ENCODE data around the gene RALGPS2.

RALGPS2 gene

GRCh38 chr1:178933709-178934490 is 208.9 kb downstream of the RALGPS2 start:
- no peak overlapping the region for H3K9ac ChIP-seq (ENCODE audit: low read length)
- H3K4me1 ChIP-seq (ENCODE audit: low read length): peaks cover 15% of the 10 kb centered on the region
- no peaks in the 10 kb centered on the region for H3K79me2 ChIP-seq (ENCODE audit: low read length)
- no peak for TF ChIP-seq CTCF (IDR thresholded peaks at IDR 0.05; ENCODE audit: low read depth, low read length)
- TF ChIP-seq EZH2phosphoT487 (IDR thresholded peaks at IDR 0.05; ENCODE audit: low read depth): no peak
- no peaks in the 10 kb centered on the region for H3K9me3 ChIP-seq (ENCODE audit: insufficient read depth, low read length)
- no peak overlapping the region for H3K4me3 ChIP-seq (ENCODE audit: low read length)
- no peak overlapping the region for H2AFZ ChIP-seq (ENCODE audit: low read depth, low read length)
- H3K36me3 ChIP-seq (replicated peaks; ENCODE audit: low read depth, low read length): no peaks in the 10 kb centered on the region
- H3K4me2 ChIP-seq (ENCODE audit: low read length): no peak overlapping the region
- no peaks in the 10 kb centered on the region for H3K27me3 ChIP-seq (ENCODE audit: low read depth, low read length)
- no peak overlapping the region for H3K27ac ChIP-seq (ENCODE audit: low read length)
- no peaks in the 10 kb centered on the region for H4K20me1 ChIP-seq (ENCODE audit: insufficient read depth, low read length)

GRCh38 chr1:178934546-178934945 is 209.5 kb downstream of the RALGPS2 start:
- Histone ChIP-seq H3K4me2 (ENCODE audit: low read length) (no peak overlapping the region), H3K36me3 (replicated peaks; ENCODE audit: low read depth, low read length) (no peaks in the 10 kb centered on the region), H4K20me1 (ENCODE audit: insufficient read depth, low read length) (no peaks in the 10 kb centered on the region), H2AFZ (ENCODE audit: low read depth, low read length) (no peak overlapping the region), H3K79me2 (ENCODE audit: low read length) (no peaks in the 10 kb centered on the region), H3K27ac (ENCODE audit: low read length) (no peak overlapping the region), H3K4me1 (ENCODE audit: low read length) (peaks cover 10% of the 10 kb centered on the region; the same call in 1 of the 2 replicates), H3K9me3 (ENCODE audit: insufficient read depth, low read length) (no peaks in the 10 kb centered on the region), H3K9ac (ENCODE audit: low read length) (no peak overlapping the region), H3K4me3 (ENCODE audit: low read length) (no peak overlapping the region), H3K27me3 (ENCODE audit: low read depth, low read length) (no peaks in the 10 kb centered on the region)
- TF ChIP-seq EZH2phosphoT487 (IDR thresholded peaks at IDR 0.05; ENCODE audit: low read depth) (no peak), CTCF (IDR thresholded peaks at IDR 0.05; ENCODE audit: low read depth, low read length) (no peak)

GRCh38 chr1:178935610-178936009 is 210.6 kb downstream of the RALGPS2 start:
- no peak overlapping the region for H3K4me3 ChIP-seq (ENCODE audit: low read length)
- H3K9ac ChIP-seq (ENCODE audit: low read length): no peak overlapping the region
- H2AFZ ChIP-seq (ENCODE audit: low read depth, low read length): no peak overlapping the region
- H3K4me2 ChIP-seq (ENCODE audit: low read length): no peak overlapping the region
- H3K79me2 ChIP-seq (ENCODE audit: low read length): no peaks in the 10 kb centered on the region
- no peaks in the 10 kb centered on the region for H3K9me3 ChIP-seq (ENCODE audit: insufficient read depth, low read length)
- no peaks in the 10 kb centered on the region for H4K20me1 ChIP-seq (ENCODE audit: insufficient read depth, low read length)
- TF ChIP-seq CTCF (IDR thresholded peaks at IDR 0.05; ENCODE audit: low read depth, low read length): no peak
- no peak for TF ChIP-seq EZH2phosphoT487 (IDR thresholded peaks at IDR 0.05; ENCODE audit: low read depth)
- H3K27ac ChIP-seq (ENCODE audit: low read length): no peak overlapping the region
- H3K4me1 ChIP-seq (ENCODE audit: low read length): peaks cover 10% of the 10 kb centered on the region; the same call in 1 of the 2 replicates
- H3K27me3 ChIP-seq (ENCODE audit: low read depth, low read length): peaks cover 7% of the 10 kb centered on the region; the same call in 1 of the 2 replicates
- H3K36me3 ChIP-seq (replicated peaks; ENCODE audit: low read depth, low read length): no peaks in the 10 kb centered on the region

GRCh38 chr1:178937695-178938094 is 212.7 kb downstream of the RALGPS2 start:
- TF ChIP-seq CTCF (IDR thresholded peaks at IDR 0.05; ENCODE audit: low read depth, low read length) (no peak), EZH2phosphoT487 (IDR thresholded peaks at IDR 0.05; ENCODE audit: low read depth) (no peak)
- Histone ChIP-seq H3K4me2 (ENCODE audit: low read length) (no peak overlapping the region), H3K4me1 (ENCODE audit: low read length) (peaks cover 12% of the 10 kb centered on the region; the same call in 1 of the 2 replicates), H3K4me3 (ENCODE audit: low read length) (no peak overlapping the region), H4K20me1 (ENCODE audit: insufficient read depth, low read length) (no peaks in the 10 kb centered on the region), H2AFZ (ENCODE audit: low read depth, low read length) (no peak overlapping the region), H3K9me3 (ENCODE audit: insufficient read depth, low read length) (no peaks in the 10 kb centered on the region), H3K9ac (ENCODE audit: low read length) (no peak overlapping the region), H3K79me2 (ENCODE audit: low read length) (no peaks in the 10 kb centered on the region), H3K27ac (ENCODE audit: low read length) (no peak overlapping the region), H3K27me3 (ENCODE audit: low read depth, low read length) (peaks cover 7% of the 10 kb centered on the region; the same call in 1 of the 2 replicates), H3K36me3 (replicated peaks; ENCODE audit: low read depth, low read length) (no peaks in the 10 kb centered on the region)

Measured in OCI-LY3 (cell line).